Astrocyte of the cerebellum (primary cell): Measurements from ENCODE around the gene TMEFF2.

Experiments used
- DNase-seq: peaks from one replicate; pipeline ENCODE4 v3.0.0-alpha.2; 2011; ENCODE audit warnings: low read depth
- H3K4me3 ChIP-seq: 2 replicates; pipeline ENCODE4 v1.5.1; 2011; ENCODE audit warnings: mild to moderate bottlenecking, low read depth, low read length, moderate library complexity
- in situ Hi-C: cut with HindIII; loops from 2 replicates; pipeline ENCODE4 v1.10.0; 2017; ENCODE audit warnings: low sequenced_read_pairs
- TF ChIP-seq, protein P1 (sequence below): IDR thresholded peaks from 2 replicates; pipeline ENCODE4 v1.5.1; 2012; ENCODE audit warnings: low read length, low read depth, moderate library complexity, mild to moderate bottlenecking; ENCODE audit errors: missing control alignments

The TMEFF2 gene

GRCh38 chr2:191980483-191980882, 214.2 kb downstream of the TMEFF2 start:
- TF ChIP-seq, protein P1, sequence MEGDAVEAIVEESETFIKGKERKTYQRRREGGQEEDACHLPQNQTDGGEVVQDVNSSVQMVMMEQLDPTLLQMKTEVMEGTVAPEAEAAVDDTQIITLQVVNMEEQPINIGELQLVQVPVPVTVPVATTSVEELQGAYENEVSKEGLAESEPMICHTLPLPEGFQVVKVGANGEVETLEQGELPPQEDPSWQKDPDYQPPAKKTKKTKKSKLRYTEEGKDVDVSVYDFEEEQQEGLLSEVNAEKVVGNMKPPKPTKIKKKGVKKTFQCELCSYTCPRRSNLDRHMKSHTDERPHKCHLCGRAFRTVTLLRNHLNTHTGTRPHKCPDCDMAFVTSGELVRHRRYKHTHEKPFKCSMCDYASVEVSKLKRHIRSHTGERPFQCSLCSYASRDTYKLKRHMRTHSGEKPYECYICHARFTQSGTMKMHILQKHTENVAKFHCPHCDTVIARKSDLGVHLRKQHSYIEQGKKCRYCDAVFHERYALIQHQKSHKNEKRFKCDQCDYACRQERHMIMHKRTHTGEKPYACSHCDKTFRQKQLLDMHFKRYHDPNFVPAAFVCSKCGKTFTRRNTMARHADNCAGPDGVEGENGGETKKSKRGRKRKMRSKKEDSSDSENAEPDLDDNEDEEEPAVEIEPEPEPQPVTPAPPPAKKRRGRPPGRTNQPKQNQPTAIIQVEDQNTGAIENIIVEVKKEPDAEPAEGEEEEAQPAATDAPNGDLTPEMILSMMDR, result no peak
- no peak for DNase-seq
- in situ Hi-C loops, result no loop called here
- no peak overlapping the region for H3K4me3 ChIP-seq

DNA sequence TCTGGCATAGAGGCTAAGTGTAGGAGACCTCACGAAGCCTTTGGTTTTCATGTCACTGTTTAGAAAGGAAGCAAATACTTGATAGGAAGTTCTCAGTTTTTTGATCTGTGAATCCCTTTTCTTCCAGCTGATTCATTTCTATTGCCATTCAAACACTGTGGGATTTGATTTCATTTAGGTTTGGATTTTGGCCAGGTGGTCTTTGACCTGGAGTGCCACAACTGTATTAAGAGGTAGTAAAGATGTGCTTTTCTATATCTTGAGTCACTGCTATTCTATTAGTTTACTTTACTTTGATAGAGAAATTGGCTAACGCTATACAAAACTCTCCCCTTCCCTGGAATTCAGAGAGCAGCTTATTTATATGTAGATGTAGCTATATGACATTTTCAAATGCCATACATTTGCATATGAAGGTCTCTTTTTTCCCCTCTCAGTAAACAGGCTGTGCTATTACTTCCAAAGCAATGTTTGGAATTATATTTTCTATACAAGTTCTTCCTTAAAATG, 215.5 kb downstream of the TMEFF2 start:
- in situ Hi-C loops, result no loop called here
- DNase-seq, result no peak
- TF ChIP-seq, protein P1, result no peak
- no peak overlapping the region for H3K4me3 ChIP-seq

- no peak for DNase-seq
- in situ Hi-C loops, result no loop called here
- TF ChIP-seq, protein P1, result no peak
These were observed 217.0 kb downstream of the TMEFF2 start for GRCh38 chr2:191977754-191978153.

DNA sequence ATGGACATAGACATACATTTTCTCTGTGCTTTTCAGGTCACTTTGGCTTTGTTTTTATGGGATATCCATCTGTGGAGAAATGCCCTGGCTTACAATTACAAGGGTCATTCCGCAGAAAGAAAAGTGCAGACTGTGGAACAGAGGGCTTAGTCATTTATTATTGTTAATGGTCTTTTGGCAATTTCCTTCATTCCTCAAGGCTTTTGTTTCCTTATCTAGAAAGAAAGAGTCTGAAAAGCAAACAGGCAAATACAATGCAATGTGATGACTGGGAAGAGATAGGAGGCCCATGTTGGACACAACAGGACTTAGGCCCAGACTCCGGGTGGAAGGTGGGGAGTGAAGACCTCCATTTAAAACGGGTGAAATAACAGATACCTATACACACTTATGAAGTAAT, 218.3 kb downstream of the TMEFF2 start:
- DNase-seq, result peak; percentile 80
- H3K4me3 ChIP-seq, result no peak overlapping the region
- TF ChIP-seq, protein P1, result no peak
- in situ Hi-C loops, result no loop called here

More at GRCh38 chr2:191977754-191978153, 217.0 kb downstream of the TMEFF2 start:
- H3K4me3 ChIP-seq, result no peak overlapping the region

GRCh38 chr2:191974676-191975075, 220.1 kb downstream of the TMEFF2 start:
- DNase-seq, result no peak
- TF ChIP-seq, protein P1, result no peak
- in situ Hi-C loops, result no loop called here
- no peak overlapping the region for H3K4me3 ChIP-seq

GRCh38 chr2:191970867-191971266, 223.9 kb downstream of the TMEFF2 start:
- TF ChIP-seq, protein P1, result no peak
- in situ Hi-C loops, result no loop called here
- no peak overlapping the region for H3K4me3 ChIP-seq
- no peak for DNase-seq

GRCh38 chr2:191968120-191968519, 226.6 kb downstream of the TMEFF2 start:
- no peak overlapping the region for H3K4me3 ChIP-seq
- TF ChIP-seq, protein P1, result no peak
- in situ Hi-C loops, result no loop called here
- no peak for DNase-seq
